Measurements from ENCODE around the gene MAP2K6.

Gene MAP2K6

GRCh38 chr17:69414408-69415274 lies at the start of gene MAP2K6:
Gene MAP2K6, plus strand, starts transcription at chr17:69414697. Its CDS starts 288 bp downstream, at chr17:69414985.
- no peak for DNase-seq

DNA sequence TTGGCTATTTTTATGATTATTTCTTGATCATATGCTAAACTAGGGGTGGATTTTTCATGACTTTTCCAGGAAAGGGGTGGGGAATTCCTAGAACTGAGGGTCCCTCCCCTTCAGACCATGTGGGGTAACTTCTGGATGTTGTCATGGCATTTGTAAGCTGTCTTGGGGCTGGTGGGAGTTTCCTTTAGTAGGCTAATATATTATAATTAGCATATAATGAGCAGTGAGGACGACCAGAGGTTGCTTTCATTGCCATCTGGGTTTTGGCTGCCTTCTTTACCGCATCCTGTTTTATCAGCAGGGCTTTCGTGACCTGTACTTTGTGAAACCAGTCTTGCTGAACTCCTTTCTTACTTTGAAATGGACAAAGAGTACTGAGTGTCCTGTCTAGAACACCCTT lies 47.2 kb upstream of the MAP2K6 start:
- no peak for DNase-seq

GRCh38 chr17:69373069-69373468 lies 41.4 kb upstream of the MAP2K6 start:
- no peak for DNase-seq

GRCh38 chr17:69375229-69375628 lies 39.3 kb upstream of the MAP2K6 start:
- no peak for DNase-seq

GRCh38 chr17:69388822-69389442 lies 25.6 kb upstream of the MAP2K6 start:
- no peak for DNase-seq

- DNase-seq, result no peak
These were observed 23.5 kb upstream of the MAP2K6 start for GRCh38 chr17:69390795-69391501.

- DNase-seq, result no peak
These were observed 13.2 kb upstream of the MAP2K6 start for GRCh38 chr17:69401251-69401650.

DNA sequence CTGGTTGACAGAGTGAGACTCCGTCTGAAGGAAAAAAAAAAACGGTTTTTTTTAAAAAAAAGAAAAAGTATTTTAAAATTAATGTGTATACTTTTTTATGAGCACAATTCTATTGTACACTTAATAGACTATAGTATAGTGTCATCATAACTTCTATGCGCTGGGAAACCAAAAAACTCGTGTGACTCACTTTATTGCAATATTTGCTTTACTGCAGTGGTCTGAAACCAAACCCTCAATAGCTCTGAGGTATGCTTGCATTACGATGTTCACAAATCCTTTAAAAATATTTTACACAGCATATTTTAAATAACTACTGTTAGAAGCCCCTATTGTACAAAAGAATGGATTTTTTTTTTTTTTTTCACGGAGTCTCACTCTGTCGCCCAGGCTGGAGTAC lies 12.4 kb upstream of the MAP2K6 start:
- DNase-seq, result no peak

DNA sequence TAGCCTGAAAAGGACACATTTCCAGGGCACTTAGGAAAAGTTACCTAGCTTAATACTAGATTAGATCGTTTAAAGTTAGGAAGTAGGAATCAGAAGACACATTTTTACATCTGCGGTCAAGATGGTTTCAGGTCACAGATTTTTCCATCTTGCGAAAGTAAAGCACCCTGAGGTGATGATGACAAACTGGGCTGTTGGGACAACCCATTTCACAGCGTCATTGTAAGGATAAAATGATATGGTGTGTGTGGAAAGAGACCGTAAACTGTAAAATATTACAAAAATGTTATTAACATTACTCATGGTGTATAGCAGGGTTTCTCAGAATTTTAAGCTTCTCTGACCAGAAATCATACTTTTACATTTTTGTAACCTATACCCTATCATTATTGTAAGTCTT lies 10.1 kb upstream of the MAP2K6 start:
- no peak for DNase-seq

DNA sequence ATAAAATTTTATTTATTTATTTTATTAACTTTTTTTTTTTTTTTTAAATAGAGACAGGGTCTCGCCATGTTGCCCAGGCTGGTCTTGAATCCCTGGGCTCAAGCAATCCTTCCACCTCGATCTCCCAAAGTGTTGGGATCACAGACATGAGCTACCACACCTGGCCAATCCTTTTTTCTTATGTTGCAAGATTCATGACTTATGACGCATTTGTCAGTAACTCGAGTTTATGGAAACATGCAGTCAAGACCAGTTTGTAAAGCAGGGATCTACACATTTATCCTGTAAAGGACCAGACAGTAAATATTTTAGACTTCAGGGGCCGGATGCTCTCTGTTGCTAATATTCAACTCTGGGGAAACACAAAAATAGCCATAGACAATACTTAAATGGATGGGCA lies 9.4 kb upstream of the MAP2K6 start:
- DNase-seq, result no peak

- no peak for DNase-seq
These were observed 7.6 kb upstream of the MAP2K6 start for GRCh38 chr17:69406941-69407340.

GRCh38 chr17:69407759-69408158 lies 6.7 kb upstream of the MAP2K6 start:
- no peak for DNase-seq

DNA sequence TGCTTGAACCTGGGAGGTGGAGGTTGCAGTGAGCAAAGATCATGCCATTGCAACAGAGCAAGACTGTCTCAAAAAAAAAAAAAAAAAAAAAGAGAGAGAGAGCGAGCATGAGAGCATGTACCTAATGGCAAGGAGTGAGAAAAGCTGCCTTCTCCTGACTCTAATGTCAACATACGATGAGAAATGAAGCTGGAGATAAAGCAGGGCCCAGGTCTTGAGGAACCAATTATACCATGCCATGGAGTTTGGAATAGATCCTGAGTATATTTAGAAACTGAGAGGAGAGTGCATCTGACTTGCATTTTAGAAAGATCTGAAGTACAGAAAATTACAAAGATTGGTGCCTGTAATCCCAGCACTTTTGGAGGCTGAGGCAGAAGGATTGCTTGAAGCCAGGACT lies 3.8 kb upstream of the MAP2K6 start:
- DNase-seq, result no peak

- DNase-seq, result no peak
These were observed 2.7 kb upstream of the MAP2K6 start for GRCh38 chr17:69411766-69412165.

DNA sequence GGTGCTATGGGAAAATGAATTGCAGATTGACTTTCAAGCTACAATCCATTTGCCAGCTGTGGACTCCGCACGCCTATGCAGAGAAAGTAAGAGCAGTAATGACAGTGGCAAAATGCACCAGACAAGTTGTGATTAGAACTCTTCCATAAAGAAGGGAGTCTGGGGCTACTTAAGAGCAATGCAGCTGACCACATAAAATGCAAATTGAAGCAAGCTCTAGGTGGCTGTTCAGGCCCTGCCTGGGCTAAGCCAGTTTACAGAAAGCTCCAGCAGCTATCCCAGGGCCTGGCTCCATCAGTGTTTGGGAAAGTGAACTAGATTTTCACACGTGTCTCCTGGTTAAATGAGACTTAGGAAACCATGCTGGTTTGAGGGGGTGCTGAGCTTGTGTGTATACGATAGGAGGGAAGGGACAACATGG lies 2.2 kb upstream of the MAP2K6 start:
- DNase-seq, result no peak

DNA sequence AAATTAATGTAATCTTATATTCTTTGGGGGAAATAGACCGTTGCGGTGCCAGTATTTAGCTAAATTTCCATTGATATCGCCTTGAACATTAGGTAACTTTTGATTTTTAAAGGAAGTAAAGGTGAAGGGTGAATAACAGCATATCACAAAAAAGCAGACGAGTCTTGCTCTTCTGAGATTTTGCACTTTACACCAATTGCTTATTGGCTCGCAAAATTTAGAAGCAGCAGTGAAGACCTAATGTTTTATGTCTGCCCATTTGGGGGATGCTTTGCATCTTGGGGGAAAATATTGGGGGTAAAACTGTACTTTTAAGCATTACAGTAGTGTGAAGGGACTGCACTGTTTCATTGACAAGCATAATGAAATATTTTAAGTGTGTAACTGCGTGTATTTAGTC lies 934 bp downstream of the MAP2K6 start:
- DNase-seq, result no peak

GRCh38 chr17:69417545-69418483 lies 3.3 kb downstream of the MAP2K6 start:
- DNase-seq, result no peak

- no peak for DNase-seq
These were observed 4.0 kb downstream of the MAP2K6 start for GRCh38 chr17:69418535-69418934.

DNA sequence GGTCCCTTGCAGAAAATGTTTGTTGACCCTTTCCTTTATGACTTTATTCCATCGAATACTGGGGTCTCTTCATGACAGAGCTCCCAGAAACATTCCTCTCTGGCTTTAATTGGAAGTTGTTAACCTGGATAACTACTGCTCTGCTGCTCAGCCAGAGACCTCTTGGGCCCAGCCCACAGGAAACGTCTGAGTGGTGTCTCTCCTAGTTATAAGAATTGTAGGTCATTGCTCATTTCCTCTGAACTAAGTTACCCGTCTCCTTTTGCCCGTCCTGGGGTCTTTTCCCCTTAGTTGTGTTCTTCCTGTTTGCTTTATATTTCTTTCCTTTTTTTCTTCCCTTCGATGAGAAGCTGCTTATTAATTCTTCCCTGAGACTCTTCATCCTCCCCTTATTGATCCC lies 9.0 kb downstream of the MAP2K6 start:
- no peak for DNase-seq

DNA sequence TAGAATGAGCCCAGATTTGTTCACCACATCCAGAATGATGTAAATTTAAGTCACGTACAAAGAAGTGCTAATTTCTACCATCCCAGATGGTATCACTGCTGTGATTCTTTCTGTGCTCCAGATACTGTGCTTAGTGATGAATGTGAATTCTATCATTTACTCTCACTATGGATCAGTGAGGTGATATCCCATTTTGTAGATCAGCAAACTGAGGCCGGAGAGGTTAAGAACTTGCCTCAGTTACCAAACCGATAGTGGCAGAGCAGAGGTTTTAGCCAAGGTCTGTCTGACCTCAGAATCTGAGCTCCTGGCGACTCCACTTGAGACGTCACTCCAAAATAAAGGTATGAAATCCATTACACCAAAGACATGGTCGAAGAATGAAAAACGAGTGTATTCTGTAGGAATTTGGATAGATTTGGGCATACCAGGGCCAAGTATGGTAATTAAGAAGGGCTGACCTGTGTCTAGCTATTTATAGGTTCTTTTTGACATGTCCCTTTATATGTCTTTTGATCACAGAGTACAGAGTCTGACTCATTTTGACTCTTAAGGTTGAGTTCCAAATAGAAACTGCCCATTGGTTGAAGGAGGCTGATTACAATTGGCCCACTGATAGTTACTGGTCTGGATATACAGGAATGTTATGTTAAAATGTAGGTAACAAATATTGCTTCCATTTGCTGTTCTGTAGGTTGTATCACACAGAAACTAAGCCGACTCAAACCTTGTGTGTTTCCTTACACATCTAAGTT lies 10.0 kb downstream of the MAP2K6 start:
- no peak for DNase-seq

- DNase-seq, result no peak
These were observed 11.5 kb downstream of the MAP2K6 start for GRCh38 chr17:69425978-69426377.

Measured in SHP77 treated with DMSO at 0.1 percent for 48 hours (cell line).